T-helper 9 cell (primary cell): ENCODE data around the gene PTPRG.

ENCODE experiments used
- DNase-seq: peaks from one replicate; pipeline ENCODE4 v3.0.0-alpha.2; 2020

PTPRG gene

GRCh38 chr3:61591300-61591699 lies 29.9 kb downstream of the PTPRG start:
- no peak for DNase-seq

GRCh38 chr3:61593446-61594029 lies 32.2 kb downstream of the PTPRG start:
- DNase-seq, result no peak

GRCh38 chr3:61594144-61594963 lies 33.0 kb downstream of the PTPRG start:
- no peak for DNase-seq

GRCh38 chr3:61594964-61595285 lies 33.6 kb downstream of the PTPRG start:
- no peak for DNase-seq

- no peak for DNase-seq
Measured at GRCh38 chr3:61595288-61595687, 33.9 kb downstream of the PTPRG start.

GRCh38 chr3:61595826-61596225 lies 34.5 kb downstream of the PTPRG start:
- no peak for DNase-seq

- no peak for DNase-seq
Measured at GRCh38 chr3:61597906-61598305, 36.5 kb downstream of the PTPRG start.

GRCh38 chr3:61600195-61600594 lies 38.8 kb downstream of the PTPRG start:
- DNase-seq, result no peak

GRCh38 chr3:61601831-61602230 lies 40.5 kb downstream of the PTPRG start:
- DNase-seq, result no peak

- no peak for DNase-seq
Measured at GRCh38 chr3:61602466-61602865, 41.1 kb downstream of the PTPRG start.

GRCh38 chr3:61605589-61606175 lies 44.3 kb downstream of the PTPRG start:
- no peak for DNase-seq

GRCh38 chr3:61606196-61606595 lies 44.8 kb downstream of the PTPRG start:
- DNase-seq, result no peak

GRCh38 chr3:61608072-61608471 lies 46.7 kb downstream of the PTPRG start:
- no peak for DNase-seq

- DNase-seq, result no peak
Measured at GRCh38 chr3:61608711-61609110, 47.3 kb downstream of the PTPRG start.

GRCh38 chr3:61610316-61610715 lies 48.9 kb downstream of the PTPRG start:
- DNase-seq, result no peak

- no peak for DNase-seq
Measured at GRCh38 chr3:61612211-61613194, 51.1 kb downstream of the PTPRG start.

GRCh38 chr3:61613666-61614065 lies 52.3 kb downstream of the PTPRG start:
- no peak for DNase-seq

- no peak for DNase-seq
Measured at GRCh38 chr3:61615643-61616042, 54.3 kb downstream of the PTPRG start.

- DNase-seq, result no peak
Measured at GRCh38 chr3:61616586-61616985, 55.2 kb downstream of the PTPRG start.

GRCh38 chr3:61617041-61617440 lies 55.7 kb downstream of the PTPRG start:
- no peak for DNase-seq

- no peak for DNase-seq
Measured at GRCh38 chr3:61617651-61618050, 56.3 kb downstream of the PTPRG start.

- no peak for DNase-seq
Measured at GRCh38 chr3:61618231-61618630, 56.9 kb downstream of the PTPRG start.

GRCh38 chr3:61618871-61619270 lies 57.5 kb downstream of the PTPRG start:
- no peak for DNase-seq
